Parathyroid adenoma (tissue), 2 donors: ENCODE results near the gene AFF1.

Source experiments
- H2AFZ ChIP-seq: fragments of 300-600 bp; sonication (generic); one replicate; pipeline ENCODE4 v1.7.0; 2017; ENCODE audit warnings: antibody characterized with exemption, mild to moderate bottlenecking
- H3K27ac ChIP-seq: fragments of 300-600 bp; sonication (generic); one replicate; pipeline ENCODE4 v1.7.0; 2017
- H3K27me3 ChIP-seq: fragments of 300-600 bp; sonication (generic); one replicate; pipeline ENCODE4 v1.7.0; 2017; ENCODE audit warnings: low read length; ENCODE audit not compliant: control insufficient read depth, insufficient read depth
- H3K36me3 ChIP-seq: fragments of 300-600 bp; sonication (generic); one replicate; pipeline ENCODE4 v1.7.0; 2017; ENCODE audit warnings: low read length; ENCODE audit not compliant: control insufficient read depth, insufficient read depth
- H3K4me1 ChIP-seq: fragments of 300-600 bp; sonication (generic); one replicate; pipeline ENCODE4 v1.7.0; 2017; ENCODE audit warnings: control low read depth
- H3K4me2 ChIP-seq: fragments of 300-600 bp; sonication (generic); one replicate; pipeline ENCODE4 v1.7.0; 2017; ENCODE audit warnings: low read length
- H3K4me3 ChIP-seq: fragments of 300-600 bp; sonication (generic); one replicate; pipeline ENCODE4 v1.7.0; 2017; ENCODE audit warnings: low read depth, low read length
- H3K79me2 ChIP-seq: fragments of 300-600 bp; sonication (generic); one replicate; pipeline ENCODE4 v1.7.0; 2017; ENCODE audit warnings: control low read depth
- H3K9ac ChIP-seq: fragments of 300-600 bp; sonication (generic); one replicate; pipeline ENCODE4 v1.7.0; 2017; ENCODE audit warnings: mild to moderate bottlenecking
- H3K9me3 ChIP-seq: fragments of 300-600 bp; sonication (generic); one replicate; pipeline ENCODE4 v1.7.0; 2017; ENCODE audit warnings: low read length; ENCODE audit not compliant: control insufficient read depth
- CTCF ChIP-seq: fragments of 300-600 bp; sonication (generic); IDR thresholded peaks from one replicate; pipeline ENCODE4 v1.7.0; 2017; ENCODE audit warnings: antibody characterized with exemption, mild to moderate bottlenecking
- donor health status: primary hyperparathyroidism.

Gene AFF1

GRCh38 chr4:87017580-87018342 lies 83.0 kb downstream of the AFF1 start:
- Histone ChIP-seq H3K4me2 (peak overlapping the region; percentile 25), H3K27me3 (no peaks in the 10 kb centered on the region), H3K79me2 (peaks cover 10% of the 10 kb centered on the region), H3K9me3 (no peaks in the 10 kb centered on the region), H3K36me3 (no peaks in the 10 kb centered on the region), H2AFZ (no peak overlapping the region), H3K9ac (no peak overlapping the region), H3K27ac (no peak overlapping the region), H3K4me3 (no peak overlapping the region), H3K4me1 (peaks cover 13% of the 10 kb centered on the region)
- TF ChIP-seq CTCF, result no peak

- no peak overlapping the region for H3K4me3 ChIP-seq
- peaks cover 12% of the 10 kb centered on the region for H3K4me1 ChIP-seq
- no peak for TF ChIP-seq CTCF
- H3K27me3 ChIP-seq, result no peaks in the 10 kb centered on the region
- H3K36me3 ChIP-seq, result no peaks in the 10 kb centered on the region
- H3K4me2 ChIP-seq, result no peak overlapping the region
- H3K27ac ChIP-seq, result peak overlapping the region; percentile 24
- no peak overlapping the region for H3K9ac ChIP-seq
- H3K79me2 ChIP-seq, result peaks cover 11% of the 10 kb centered on the region
- H2AFZ ChIP-seq, result no peak overlapping the region
- no peaks in the 10 kb centered on the region for H3K9me3 ChIP-seq
Measured at GRCh38 chr4:87018753-87019152, 83.9 kb downstream of the AFF1 start.

GRCh38 chr4:87019246-87019791 lies 84.5 kb downstream of the AFF1 start:
- Histone ChIP-seq H3K4me1 (peaks cover 9% of the 10 kb centered on the region), H3K27ac (peak overlapping the region; percentile 24), H3K4me3 (no peak overlapping the region)

GRCh38 chr4:87019898-87020297 lies 85.1 kb downstream of the AFF1 start:
- peaks cover 6% of the 10 kb centered on the region for H3K4me1 ChIP-seq
- H3K9me3 ChIP-seq, result no peaks in the 10 kb centered on the region
- no peaks in the 10 kb centered on the region for H3K27me3 ChIP-seq
- H3K79me2 ChIP-seq, result peaks cover 23% of the 10 kb centered on the region
- no peaks in the 10 kb centered on the region for H3K36me3 ChIP-seq
- H3K9ac ChIP-seq, result no peak overlapping the region
- TF ChIP-seq CTCF, result no peak
- no peak overlapping the region for H3K4me2 ChIP-seq
- no peak overlapping the region for H3K4me3 ChIP-seq
- no peak overlapping the region for H3K27ac ChIP-seq
- H2AFZ ChIP-seq, result no peak overlapping the region

More at GRCh38 chr4:87019246-87019791, 84.5 kb downstream of the AFF1 start:
- Histone ChIP-seq H2AFZ (no peak overlapping the region), H3K9ac (no peak overlapping the region), H3K9me3 (no peaks in the 10 kb centered on the region), H3K36me3 (no peaks in the 10 kb centered on the region), H3K79me2 (peaks cover 17% of the 10 kb centered on the region), H3K4me2 (no peak overlapping the region), H3K27me3 (no peaks in the 10 kb centered on the region)
- no peak for TF ChIP-seq CTCF
